Hematopoietic multipotent progenitor cell treated with erythropoietin and hydrocortisone succinate and interleukin-3 and kit ligand, for 8 days (in vitro differentiated cells): Measurements from ENCODE around the gene ACTR10.

Source experiments
- DNase-seq: peaks from one replicate; pipeline ENCODE4 v3.0.0-alpha.2; 2015

ACTR10 gene

DNA sequence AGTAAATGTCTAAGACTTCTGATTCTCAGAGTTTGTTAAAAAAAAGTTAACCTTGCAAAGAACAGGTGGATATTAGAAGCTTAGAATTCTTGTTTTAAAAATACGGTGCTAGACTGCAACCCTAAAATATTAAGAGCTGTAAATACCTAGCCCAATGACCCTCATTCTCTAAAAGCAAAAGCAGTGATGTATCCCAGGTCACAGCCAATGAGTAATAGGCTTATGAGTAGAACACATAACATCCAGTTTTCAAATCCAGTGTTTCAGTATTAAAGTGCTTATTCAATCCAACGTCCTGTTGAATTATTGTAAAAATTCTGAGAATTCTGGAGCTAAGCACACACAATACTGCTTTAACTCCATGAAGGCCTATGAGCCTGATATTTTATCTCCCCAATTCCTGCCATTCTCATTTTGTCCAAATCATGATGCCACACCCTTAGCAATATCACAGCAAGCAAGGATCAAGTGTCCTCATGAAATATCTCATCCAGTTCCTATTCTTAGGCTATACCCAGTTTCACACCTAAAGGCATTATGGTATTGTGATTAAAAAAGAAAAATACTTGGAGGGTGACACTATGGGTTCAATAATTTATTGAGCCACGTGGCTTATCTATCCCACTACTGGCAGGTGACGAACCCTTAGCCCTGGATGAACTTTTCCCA lies 83.1 kb downstream of the ACTR10 start:
- DNase-seq, result no peak

DNA sequence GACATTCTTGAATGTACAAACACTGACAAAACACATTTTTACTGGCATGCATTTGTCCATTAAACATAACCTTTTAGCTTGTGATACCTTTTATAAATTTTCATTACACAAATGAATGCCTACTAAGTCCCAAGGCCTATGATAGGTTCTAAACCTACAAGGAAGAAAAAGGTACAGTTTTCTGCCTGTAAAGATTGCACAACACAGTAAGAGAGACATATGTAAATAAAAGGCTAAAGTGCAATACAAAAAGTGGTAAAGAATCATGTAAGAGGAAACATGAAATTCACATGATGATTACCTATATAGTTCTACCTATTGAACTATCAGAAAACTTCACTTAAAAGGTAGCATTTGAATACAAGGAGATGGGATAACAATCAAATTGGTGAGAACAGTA lies 83.8 kb downstream of the ACTR10 start:
- no peak for DNase-seq

DNA sequence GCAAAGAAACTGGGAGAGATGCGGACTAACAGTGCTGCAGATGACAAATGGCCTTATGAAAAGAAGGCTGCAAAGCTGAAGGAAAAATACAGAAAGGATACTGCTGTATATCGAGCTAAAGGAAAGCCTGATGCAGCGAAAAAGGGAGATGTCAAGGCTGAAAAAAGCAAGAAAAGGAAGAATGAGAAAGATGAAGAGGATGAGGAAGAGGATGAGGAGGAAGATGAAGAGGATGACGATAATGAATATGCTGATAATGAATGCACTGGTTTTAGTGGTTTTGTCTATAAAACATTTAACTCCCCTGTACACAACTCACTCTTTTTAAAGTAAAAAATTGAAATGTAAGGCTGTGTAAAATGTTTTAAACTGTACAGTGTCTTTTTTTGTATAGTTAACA lies 85.2 kb downstream of the ACTR10 start:
- DNase-seq, result no peak
